ENCODE data around the gene MXRA5.

- TF ChIP-seq YY1 (IDR thresholded peaks at IDR 0.05; ENCODE audit: insufficient read depth, insufficient read length) = no peak
- no peak for TF ChIP-seq ZNF274 (IDR thresholded peaks at IDR 0.05; ENCODE audit: low read depth, low read length)
Observed at GRCh38 chrX:3377560-3377959, 31.1 kb upstream of the MXRA5 start.
